HG02943 (cell line): Measurements from ENCODE around the gene IVNS1ABP.
"Not testable (repeated sequence)": the region's sequence is repeated elsewhere in the genome, so short reads cannot be mapped to it uniquely, and the experiment has no call there.

Experiments used
- ATAC-seq: cut with Tn5 transposase; IDR thresholded peaks from one replicate; pipeline ENCODE4 v1.9.1; 2021; ENCODE audit warnings: mild to moderate bottlenecking, low read depth, moderate library complexity; ENCODE audit not compliant: unreplicated experiment

The IVNS1ABP gene

DNA sequence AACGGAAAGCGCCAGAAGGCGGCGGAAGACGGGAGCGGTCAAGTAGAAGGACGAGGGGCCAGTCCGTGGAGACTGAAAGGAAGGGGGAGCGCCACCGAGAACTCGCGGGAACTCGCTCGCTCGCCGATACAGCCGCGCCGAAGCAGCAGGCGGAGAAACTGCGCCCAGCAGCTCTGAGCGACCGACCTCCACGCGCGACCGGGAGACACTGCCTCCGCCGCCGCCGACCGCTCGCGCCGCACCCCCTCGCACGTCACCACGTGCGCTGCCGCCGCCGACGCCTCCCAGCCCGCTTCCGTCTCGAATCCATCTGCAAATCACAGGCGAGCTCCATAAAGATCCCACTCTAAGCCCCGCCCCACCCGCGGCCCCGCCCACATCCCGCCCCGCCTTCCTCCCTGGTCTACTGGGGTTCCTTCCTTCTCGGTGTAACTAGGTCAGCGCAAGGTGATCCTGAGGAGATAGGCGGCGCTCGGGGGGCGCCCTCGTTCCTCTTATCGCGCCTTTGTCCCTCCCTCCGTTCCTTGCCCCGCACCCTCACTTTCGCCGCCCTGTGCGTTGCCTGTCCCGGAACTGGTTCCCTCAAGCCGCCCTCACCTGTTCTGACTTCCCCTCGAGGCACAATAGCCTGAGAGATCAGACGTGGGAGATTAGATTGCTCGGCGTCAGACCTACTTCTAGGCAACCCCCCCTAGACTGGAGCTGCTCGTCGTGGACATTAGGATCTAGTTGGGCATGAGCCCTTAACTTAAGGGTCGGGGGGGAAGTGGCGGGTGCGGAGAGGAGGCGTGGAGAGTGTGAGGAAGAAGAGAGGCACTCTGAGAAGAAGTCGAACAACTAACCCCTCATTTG, at the start of gene IVNS1ABP:
Gene IVNS1ABP, minus strand, starts transcription at position 210 of the 852 bp plus-strand sequence. CDS start 7,750 bp downstream, outside the sequence.
- peak; percentile 71 for ATAC-seq

DNA sequence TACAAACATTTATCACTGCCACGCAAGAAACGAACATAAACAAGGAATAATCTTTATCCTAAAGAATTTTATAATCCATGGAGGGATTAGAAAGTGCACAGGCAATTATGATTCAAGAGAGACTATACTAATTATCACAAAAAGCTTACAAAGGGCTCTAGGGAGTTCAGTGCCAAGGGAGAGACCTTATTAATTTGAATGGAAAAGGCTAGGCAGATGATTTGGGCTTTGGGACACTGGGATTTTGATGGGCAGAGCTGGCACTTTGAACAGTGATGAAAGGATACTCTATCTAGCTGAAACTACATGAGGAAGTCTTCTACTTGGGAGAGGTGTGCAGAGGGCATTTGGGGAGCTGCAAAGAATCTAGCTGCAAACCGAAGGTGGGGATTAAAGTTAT, 48.9 kb upstream of the IVNS1ABP start:
- no peak for ATAC-seq

DNA sequence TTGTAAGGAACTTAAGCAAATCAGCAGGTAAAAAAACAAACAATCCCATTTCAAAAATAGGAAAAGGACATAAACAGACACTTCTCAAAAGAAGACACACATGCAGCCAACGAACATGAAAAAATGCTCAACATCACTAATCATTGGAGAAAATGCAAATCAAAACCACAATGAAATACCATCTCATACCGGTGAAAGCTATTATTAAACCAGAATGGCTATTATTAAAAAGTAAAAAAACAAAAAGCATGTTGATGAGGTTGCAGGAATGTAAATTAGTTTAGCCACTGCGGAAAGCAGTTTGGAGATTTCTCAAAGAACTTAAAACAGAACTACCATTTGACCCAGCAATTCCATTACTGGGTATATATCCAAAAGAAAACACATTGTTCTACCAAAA, 47.5 kb upstream of the IVNS1ABP start:
- ATAC-seq: not testable (repeated sequence)

DNA sequence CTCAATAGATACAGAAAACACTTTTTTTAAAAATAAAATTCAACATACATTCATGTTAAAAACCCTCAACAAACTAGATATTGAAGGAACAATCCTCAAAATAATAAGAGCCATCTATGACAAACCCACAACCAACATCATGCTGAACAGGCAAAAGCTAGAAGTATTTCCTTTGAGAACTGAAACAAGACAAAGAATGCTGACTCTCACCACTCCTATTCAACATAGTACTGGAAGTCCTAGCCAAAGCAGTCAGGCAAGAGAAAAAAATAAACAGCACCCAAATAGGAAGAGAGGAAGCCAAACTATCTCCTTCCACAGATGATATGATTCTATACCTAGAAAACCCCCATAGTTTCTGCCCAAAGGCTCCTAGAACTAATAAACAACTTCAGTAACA, 46.2 kb upstream of the IVNS1ABP start:
- no peak for ATAC-seq

DNA sequence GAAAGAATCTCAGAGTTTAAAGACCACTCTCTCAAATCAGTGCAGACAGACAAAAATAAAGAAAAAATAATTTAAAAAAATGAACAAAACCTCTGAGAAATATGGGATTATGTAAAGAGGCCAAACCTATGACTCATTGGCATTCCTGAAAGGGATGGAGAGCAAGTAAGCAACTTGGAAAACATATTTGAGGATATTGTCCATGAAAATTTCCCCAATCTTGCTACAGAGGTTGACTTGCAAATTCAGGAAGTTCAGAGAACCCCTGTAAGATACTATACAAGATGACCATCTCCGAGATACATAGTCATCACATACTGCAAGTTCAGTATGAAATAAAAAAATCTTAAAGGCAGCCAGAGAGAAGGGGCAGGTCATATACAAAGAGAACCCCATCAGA, 43.7 kb upstream of the IVNS1ABP start:
- no peak for ATAC-seq

DNA sequence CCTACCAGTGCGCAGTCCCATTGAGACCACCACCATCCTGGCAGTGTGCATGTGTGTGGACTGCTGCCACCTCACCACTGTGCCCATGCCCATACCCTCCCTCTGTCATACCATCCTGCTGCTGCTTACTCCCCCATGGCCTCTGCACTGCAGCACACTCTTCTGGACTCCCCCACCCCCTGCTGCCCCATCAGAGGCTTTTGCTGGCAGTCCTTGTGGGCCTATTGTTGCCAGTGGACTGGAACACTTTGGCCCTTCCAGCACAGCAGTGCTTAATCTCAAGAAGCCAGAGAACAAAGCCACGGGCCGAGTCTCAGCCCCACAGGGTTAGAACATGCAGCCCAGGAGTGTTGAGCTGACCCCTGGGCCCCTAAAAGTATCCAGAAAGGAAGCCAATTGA, 41.9 kb upstream of the IVNS1ABP start:
- ATAC-seq: no peak

DNA sequence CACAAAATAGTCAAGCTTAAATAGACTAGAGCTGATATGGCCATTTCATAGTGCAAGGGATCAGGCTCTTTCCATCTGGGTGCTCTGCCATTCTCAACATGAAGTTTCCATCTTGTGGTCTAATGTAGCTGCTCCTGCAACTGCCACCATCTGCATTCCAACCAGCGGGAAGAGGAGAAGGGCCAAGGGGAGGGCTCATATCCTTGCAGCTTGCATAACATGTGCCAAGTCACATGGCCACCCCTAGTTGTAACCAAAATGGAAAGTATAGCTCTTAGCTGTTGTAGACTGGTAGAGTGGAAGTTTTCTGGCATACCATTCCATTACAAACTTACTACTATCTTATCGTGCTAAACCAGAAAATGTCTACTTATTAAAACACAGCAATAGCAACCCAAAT, 38.9 kb upstream of the IVNS1ABP start:
- no peak for ATAC-seq

DNA sequence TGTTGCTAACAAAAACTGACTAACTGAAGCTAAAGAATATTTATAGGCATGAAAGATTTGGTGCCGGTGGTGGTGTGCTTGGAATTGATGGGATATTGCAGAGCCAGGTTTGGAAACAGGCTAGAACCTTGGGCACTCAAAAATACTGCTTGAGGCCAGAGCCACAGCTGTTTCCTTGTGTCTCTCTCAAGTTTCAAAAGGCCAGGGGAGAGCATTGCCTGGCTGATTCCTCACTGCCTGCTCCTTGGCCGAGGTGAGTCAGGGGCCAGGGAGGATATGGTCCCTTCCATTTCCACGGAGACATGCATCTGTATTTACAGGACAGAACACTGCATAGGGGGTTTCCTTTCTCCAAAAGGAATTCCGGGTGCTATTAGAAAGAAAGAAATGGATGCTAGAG, 36.1 kb upstream of the IVNS1ABP start:
- ATAC-seq: no peak

DNA sequence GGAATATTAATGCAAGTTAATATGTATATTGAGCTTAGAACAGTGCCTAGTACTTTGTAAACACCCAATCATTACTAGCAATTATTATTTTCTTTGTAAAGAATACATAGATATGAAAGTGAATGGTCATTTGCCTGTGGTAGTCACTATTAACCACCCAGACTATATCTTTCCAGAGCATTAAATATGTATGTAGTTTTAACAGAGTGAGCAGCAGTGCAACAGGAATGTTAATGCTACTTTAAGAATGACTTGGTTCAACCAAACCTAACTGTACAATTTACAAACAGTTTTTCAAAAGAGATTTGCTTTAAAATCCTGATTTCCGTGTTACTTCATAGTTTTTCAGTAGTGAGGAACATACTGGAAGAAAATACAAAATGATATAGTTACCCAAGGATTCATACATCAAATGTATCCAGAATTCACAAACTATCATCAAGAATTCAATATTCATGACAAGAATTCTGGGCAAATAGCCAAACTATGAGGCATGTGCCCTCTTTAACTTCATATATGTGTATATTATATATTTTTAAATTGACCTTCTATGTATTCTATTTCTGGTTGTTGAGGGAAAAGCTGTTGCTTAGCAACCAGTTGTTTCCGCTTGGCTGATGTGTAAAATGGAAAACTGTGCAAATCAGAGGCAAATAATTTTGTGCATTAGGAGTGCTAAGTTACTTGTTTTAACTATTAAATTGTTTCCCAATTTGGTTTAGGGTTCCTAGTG, 34.9 kb upstream of the IVNS1ABP start:
- no peak for ATAC-seq

DNA sequence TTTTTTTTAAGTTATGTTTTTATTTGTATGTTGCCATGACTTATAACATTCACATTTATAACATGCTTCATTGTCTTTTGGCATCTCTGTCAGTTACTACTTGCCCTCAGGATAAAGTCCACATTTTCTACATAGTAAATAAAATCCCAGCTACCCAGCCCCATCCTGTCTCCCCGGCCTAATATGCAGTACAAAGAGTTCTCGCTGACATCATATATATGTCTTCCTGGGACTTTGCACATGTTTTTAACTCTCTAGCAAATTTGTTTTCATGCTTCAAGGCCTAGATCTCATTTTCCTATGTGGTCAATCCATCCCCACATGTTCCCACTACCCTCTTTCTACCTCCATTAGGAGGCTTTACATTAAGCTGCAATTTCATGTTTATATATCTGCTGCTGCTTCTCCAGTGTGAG, 33.0 kb upstream of the IVNS1ABP start:
- ATAC-seq: no peak

DNA sequence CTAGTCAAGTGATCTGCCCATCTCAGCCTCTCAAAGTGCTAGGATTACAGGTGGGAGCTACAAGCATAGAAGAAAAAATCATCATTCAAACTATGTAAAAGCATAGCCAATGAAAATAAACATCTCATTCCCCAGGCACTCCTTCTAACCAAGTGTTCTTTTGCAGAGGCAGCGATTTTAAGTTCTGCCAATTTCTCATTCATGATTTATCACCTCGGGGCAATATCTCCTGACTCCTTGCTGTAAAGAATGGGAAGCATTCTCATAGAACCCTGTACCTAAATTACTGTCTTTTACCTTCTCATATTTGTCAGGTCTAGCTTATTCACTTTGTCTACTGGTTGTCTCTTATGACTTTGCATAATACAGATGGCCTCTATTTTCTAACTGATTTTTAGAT, 32.5 kb upstream of the IVNS1ABP start:
- no peak for ATAC-seq

DNA sequence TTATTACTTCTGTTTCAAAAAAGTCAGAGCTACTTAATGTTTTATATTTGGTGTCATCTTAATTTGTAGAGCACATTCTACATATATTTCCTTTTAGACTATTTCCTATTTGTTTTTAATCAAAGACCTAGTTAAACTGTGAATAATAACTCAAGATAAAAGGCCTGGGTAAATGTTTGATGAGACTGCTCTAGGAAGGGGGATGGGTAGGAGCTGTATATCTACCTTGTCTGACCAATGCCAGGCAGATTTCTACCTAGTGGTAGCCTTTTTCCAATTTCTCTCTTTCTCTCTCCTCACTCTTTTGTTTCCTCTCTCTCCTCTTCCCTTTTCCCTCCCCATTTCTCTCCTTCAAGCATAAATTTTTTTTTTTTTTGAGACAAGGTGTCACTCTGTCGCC, 31.9 kb upstream of the IVNS1ABP start:
- ATAC-seq: no peak

DNA sequence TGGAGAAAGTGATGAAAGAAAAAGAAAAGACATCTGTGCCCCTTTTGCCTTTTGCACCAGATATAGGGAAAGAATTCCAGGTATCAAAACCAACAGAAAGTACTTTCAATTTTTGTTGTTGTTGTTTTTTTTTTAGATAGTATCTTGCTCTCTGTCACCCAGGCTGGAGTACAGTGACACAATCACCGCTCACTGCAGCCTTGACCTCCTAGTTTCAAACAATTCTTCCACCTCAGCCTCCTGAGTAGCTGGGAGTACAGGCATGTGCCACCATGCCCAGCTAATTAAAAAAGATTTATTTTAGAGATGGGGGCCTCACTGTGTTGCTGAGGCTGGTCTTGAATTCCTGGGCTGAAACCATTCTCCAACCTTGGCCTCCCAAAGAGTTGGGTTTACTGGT, 31.3 kb upstream of the IVNS1ABP start:
- ATAC-seq: no peak

DNA sequence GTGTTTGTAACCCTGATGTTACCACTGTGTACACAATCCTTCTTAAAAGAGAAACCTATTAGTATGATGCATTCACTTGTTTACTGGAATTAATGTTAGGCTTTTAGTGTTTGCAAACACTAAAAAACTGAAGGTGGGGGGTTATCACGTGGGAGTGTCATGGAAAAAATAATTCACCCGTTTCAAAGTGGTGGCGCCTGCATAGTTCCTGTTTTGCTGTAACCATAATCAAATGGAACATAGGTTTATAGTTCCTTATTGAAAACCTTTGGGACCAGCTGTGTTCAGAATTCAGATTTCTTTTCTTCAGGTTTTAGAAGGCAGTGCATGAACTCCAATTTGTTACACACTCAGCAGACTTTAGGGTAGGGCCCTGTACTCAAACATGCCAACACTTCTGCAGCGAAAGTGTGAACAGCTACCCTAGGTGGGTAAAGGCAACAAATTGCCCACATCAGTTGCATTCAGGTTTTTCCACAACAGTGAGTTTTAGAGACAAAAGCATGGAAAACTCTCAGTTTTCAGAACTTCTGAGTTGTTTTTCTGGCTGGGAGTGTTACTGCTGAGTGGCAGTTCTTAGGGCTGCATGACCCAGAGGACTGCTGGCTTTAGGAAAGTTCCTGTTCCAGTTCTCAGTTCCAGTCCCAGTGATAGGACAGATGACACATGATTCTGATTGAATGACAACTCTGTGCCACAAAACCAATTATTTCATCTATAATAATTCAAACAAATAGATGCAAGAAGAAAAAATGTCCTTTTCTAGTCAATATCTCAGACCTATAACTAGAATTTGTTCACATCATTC, 29.1 kb upstream of the IVNS1ABP start:
- no peak for ATAC-seq

DNA sequence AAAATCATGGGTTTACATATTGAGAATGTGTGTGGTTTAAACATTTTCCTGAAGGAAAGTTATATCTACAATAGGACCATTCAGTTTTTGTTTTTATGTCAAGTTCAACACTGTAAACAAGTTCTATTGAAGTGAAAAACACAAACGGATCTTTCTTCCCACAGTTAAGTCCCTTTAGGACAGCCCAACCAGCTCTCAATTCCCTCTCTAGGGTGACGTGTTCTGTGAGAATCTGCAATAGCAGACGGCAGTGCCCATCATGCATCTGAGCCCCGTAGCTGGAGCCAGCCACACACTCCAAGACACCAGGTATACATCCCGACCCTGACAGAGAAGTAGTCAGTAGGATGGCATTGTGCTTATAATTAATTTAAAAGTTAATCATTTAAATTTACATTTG, 26.3 kb upstream of the IVNS1ABP start:
- ATAC-seq: no peak

DNA sequence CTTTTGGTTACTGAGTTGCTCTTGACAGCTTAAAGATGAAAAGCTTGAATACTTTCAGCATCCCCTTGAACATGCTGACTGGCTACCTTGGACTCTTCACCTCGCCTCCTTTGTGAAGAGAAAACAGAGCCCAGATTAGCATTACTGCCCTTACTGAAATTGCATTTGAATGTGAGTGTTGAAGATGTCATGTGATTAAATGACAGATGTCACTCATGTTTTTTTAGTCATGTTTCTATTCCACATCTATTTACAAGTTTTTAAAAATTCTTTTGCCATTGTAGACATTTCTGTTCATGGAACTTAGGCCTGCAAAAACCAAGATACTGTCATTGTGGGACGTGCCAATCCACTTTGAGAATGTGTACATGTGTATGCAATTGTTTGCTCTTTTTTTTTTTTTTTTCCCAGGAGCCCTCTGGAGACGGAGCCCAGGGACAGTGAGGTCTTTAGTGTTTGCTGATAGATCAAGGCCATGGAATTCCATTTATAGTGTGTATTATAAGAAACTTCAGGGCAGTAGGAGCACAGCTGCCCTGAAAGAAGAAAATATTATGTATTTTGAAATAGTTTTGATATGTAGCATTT, 25.7 kb upstream of the IVNS1ABP start:
- ATAC-seq: no peak

DNA sequence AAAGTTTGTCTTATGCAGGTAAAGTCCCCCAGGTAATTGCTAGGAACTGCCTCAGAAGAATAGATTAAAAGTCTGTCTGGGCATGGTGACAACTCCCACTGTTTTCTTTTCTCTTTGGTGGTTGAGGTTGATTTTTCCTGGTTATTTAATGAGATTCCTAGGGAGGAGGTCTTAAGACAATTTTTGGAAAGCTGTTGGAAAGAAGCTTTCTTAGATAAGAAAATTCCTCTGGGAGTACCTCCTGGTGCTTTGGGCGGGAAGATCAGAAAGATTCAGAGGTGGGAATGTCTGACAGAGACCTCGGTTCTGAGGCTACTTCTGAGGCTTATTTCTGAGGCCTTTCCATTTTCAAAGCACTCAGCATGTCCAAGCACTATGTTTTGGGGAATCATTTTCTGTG, 25.0 kb upstream of the IVNS1ABP start:
- no peak for ATAC-seq

DNA sequence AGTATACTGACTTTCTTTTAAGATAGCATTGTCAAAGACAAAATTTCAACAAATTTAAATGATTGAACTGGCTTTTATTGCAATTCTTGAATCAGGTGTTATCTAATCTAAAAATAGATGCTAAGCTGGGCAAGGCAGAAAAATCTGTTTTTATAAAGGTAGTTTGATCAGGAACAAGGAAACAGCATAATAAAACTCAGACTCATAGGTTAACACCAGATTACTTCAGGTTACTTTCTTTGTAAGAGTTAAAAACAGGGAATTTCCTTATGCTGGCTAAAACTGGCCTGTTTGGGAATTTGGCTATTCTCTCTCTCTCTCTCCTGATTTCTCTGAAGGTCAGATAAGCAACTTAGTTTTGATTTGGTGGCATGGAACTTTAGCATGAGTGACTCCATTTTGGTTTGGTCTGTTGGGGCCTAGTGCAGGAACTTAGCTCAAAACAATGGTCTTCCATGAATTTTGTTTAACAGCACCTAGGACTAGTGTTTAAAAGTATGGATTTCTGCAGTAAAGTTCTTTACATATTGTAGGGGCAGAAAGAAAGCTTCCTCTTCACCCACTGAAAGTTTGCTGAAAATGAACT, 24.2 kb upstream of the IVNS1ABP start:
- ATAC-seq: no peak

DNA sequence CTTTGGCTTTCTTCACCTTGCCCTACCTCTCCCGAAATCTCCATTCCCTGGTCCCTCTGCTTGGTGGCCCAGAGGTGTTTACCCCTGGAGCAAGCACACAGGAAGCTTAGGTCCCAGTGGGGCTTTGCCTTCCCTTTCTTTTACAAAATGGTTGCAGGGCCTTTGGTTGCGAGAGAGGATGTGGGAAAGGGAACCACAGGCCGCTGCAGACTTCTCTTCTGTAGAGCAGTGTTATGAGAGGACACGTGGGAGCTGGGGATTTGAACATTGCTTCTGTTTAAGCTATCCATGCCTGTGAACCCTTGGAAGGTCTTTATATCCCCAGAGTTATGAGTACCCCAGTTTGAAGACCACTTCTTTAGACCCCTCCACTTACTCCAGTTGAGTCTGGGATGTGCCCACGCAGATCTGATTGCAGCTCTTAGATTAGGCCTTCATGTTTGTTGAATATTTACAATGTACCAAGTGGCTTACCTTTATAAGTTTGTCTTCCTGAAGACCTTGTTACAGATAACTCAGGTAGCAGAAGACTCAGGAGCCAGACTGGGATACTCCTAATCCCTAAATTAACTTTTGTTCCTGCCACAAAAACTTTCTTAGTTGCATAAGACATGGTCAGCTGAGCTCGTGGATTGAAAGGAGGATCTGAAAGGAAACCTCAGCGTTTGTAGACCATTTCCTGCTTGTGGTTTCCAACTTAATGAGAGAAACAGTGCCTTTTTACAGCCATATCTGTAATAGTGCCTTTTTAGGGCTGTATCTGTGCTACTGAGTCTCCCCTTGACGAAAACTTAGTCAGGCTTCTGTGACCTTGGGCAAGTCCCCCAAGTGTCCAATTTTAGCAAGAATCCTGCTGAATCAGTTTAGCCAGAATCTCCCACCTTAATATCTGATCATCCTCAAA, 21.9 kb upstream of the IVNS1ABP start:
- ATAC-seq: peak; percentile 97
